Left renal pelvis (tissue), 4 donors: Measurements from ENCODE around the gene GRB10. TPM values are rescaled to one million over a fixed set of nuclear protein-coding genes. Genes with fewer than 3 reads are reported as not detected.

Source experiments
- DNase-seq, 4 donors: peaks; one replicate each; pipeline ENCODE4 v3.0.0-alpha.2; 2013; ENCODE audit warnings: low read depth in 4 of 4, low spot score in 3 of 4
- polyA plus RNA-seq, 4 donors: library from polyadenylated mRNA; unstranded; fragments of 120-200 nt; gene quantifications; one replicate each; pipeline ENCODE4 v1.2.1, GENCODE V29; 2013; ENCODE audit not compliant: insufficient read length in 4 of 4

GRB10 gene
- polyA plus RNA-seq, 4 donors: 13.6 to 43.4 (median 31.6) TPM

- no peak for DNase-seq
Observed at GRCh38 chr7:50621973-50622490, 160.7 kb downstream of the GRB10 start.

- no peak for DNase-seq
Observed at GRCh38 chr7:50621206-50621605, 161.5 kb downstream of the GRB10 start.

DNA sequence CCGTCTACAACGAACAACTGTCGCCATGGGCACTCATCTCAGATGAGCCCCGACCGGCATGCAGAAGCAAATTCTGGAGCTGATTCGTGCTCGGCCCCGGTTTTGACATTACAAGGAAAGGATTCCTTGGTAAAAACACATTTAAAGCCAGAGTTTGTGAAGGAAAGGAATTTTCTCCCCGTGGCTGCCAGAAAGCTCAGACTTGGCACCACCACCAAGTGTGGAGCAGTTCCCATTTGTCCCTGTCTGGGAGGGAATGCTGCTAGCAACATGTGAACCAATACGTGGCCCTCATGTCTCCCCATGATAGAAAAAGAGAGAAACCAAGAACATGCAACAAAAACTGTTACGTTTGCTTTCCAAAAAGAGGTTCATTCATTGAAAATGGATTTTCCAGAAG lies 162.3 kb downstream of the GRB10 start:
- DNase-seq: no peak

- DNase-seq: no peak
Observed at GRCh38 chr7:50619684-50620083, 163.0 kb downstream of the GRB10 start.

DNA sequence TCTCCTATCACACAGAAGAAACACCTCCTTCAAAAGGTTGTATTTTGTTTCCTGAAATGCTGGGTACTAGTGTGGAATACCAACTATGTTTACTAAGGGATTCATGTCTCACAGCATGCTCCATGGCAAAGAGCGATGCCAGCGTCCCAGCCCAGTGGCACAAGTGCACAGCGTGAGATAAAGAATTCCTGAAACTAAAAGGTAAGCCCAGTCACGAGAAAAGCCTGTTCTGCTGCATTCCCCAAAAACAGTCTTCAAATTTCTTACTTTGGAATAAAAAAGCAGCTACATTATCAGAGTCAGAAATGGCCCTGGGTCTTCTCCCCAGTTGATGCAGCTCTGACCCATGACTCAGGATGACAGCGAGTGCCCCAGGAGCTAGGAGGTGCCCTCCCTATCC lies 164.4 kb downstream of the GRB10 start:
- DNase-seq: no peak

- no peak for DNase-seq
Observed at GRCh38 chr7:50615519-50616080, 167.1 kb downstream of the GRB10 start.

DNA sequence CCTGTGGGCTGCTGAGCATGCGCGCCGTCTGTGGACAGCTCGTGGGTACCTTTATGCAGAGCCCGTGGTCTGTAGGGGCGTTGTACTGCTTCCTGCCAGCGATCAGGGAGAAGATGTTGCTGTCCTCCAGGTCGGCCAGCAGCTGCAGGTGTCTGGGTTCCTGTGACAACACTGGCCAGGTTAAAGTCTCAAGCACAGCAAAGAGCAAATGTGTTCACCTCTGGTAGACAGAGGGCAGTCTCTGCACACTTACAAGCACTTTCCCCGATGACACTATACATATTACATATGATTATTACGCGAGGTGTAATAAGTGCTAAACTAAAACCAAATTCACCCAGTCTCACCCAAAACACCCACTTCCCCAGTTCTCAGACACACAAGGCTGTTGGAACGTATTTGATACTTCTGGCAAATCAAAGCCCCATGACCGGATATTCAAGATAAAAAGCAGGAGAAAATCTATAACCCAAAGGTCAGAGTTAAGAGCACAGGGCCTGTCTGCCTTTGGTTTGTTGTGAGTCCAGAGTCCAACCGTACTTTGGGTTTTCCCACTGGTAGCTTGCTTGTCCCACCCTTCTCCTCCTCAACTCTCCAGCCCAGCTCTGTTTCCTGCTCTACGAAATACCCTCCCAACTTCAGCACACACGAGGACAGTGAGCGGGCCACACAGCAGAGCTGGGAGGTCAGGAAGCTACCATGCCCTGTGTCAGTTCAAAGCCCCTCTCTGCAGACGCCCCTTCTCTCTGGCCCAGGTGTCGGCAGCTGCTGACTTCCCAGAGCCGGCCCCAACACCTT lies 167.8 kb downstream of the GRB10 start:
- DNase-seq: no peak

DNA sequence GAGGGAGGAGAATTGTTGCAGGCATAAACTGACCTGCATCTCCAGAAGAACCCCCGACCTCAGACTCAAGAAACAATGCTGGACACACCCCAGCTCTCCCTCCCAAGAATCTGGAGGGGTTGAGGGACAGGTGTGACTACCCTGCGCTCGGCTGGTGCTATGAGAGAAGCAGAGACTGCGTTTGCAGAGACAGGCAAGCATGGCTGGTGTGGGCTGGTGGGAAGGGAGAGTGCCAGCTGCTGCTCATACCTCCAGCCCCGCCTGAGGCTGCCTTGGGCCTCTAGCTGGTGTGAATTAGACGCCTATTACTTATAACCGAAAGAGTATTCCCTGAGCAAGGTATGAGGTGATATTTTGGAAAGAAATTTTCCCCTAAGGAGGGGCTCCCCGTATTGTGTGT lies 169.2 kb downstream of the GRB10 start:
- DNase-seq: no peak

GRCh38 chr7:50612704-50613103 lies 170.0 kb downstream of the GRB10 start:
- no peak for DNase-seq

DNA sequence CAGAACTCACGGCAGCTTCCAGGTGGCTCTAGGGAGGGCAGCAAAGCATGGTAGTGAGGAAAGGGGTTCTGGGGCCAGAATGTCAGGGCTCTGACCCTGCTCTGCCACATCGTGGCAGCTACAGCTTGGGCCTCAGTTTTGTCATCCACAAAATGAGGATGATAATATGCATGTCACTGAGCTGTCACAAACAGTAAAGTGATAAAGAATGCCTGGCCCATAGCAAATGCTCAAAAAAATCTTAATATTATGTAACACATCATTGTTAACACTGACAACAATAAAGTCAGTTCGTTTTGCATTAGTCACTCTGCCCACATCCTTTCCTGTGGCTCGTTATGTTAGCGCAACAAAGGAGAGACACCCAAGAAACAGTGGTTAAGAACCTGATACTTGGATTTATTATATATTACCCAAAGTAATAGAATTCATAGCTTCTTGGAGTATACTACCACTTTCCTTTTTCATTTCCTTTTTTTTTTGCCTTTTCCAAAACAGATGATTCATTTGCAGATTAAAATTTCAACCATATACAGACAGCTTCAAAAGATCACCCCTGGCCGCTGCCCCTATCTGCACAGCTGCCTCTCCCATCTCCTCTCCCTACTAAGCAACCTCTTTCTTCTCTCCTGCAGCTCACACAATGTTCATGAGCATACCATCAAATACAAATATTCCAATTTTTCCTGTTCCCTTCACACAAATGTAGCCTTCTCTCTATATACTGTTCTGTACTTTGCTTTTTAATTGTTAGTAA lies 172.0 kb downstream of the GRB10 start:
- DNase-seq: no peak

DNA sequence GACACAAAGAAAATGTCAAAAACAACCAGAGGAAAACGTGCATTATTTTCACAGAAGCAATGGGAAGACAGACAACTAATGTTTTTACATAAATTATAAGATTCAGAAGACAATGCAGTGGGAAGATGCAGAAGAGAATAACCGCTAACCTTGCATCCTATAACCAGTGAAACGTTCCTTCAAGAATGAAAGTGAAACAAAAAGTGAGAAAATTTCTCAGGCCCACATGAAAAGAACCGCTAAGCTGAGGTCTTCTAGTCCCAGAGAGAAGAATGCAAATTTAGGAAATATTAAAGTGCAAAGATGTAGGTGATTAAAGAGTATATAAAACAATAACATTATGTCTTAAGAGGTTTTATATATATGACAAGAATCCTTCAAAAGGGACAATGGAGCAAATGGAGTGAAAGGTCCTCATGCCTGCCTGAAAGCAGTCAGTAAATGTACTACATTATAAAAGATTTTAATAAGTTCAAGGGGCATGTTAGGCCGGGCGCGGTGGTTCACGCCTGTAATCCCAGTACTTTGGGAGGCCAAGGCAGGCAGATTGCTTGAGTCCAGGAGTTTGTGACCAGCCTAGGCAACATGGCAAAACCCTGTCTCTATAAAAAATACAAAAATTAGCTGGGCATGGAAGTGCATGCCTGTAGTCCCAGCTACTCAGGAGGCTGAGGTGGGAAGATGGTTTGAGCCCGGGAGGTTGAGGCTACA lies 174.3 kb downstream of the GRB10 start:
- no peak for DNase-seq

DNA sequence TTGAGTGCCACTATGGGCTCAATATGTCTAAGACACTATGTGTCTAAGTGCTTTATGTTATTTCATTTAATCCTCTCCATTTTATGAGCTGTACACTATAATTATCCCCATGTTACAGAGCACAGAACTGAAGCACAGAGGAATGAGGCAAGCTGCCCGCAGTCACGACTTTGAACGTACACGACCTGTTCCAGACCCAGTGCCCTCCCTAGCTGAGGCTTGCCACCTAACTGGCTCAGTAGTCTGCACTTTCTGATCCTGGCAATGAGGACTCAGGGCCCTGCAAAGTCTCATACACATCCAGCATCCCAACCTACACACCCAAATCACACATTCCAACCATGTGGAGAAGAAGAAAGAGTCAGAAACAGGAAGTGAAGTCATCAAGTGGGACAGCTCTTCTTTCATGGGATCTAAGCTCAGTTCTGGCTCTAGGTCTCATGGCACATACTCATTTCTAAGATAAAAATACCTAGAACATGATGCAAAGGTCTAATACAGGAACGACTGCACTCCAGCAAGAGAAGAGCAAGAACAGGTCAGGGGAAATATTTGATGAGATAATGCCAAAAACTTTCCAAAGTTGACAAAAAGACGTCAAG lies 175.1 kb downstream of the GRB10 start:
- no peak for DNase-seq

GRCh38 chr7:50605059-50605458 lies 177.6 kb downstream of the GRB10 start:
- no peak for DNase-seq

DNA sequence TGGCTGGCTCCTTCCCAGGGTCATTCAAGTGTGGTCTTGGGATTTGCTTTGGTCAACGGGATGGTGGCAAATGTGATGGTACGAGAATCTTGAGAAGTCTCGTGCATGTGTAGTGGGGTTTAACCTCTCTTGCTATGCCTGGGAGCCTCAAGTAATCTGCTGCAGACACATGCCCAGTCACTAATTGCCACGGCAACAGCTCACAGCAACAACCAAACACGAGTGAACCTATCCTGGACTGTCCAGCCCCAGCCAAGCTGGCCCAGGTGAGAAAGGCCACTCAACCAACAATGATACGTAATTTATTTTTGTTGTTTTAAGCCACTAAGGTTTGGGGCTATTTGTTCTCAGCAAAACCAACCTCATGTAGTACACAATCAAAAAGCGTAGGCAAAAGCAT lies 179.4 kb downstream of the GRB10 start:
- no peak for DNase-seq

DNA sequence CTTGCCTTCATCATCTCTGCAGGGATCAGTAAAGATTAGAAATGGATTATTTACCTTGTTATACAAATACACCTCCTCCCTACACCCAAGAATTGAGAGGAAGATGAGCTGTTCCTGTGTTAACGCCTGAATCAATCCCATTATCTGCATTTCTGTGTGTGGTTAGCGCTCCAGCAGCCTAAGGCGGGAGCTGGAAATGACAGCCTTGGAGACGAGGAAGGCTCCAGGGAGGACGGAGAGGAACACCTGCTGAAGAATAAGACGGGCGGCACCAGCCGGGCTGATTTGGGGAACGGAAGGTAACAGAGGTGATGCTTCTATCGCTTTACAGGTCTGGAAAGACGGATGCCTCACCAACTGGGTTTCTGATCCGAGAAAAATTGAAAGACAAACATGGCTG lies 183.3 kb downstream of the GRB10 start:
- no peak for DNase-seq

DNA sequence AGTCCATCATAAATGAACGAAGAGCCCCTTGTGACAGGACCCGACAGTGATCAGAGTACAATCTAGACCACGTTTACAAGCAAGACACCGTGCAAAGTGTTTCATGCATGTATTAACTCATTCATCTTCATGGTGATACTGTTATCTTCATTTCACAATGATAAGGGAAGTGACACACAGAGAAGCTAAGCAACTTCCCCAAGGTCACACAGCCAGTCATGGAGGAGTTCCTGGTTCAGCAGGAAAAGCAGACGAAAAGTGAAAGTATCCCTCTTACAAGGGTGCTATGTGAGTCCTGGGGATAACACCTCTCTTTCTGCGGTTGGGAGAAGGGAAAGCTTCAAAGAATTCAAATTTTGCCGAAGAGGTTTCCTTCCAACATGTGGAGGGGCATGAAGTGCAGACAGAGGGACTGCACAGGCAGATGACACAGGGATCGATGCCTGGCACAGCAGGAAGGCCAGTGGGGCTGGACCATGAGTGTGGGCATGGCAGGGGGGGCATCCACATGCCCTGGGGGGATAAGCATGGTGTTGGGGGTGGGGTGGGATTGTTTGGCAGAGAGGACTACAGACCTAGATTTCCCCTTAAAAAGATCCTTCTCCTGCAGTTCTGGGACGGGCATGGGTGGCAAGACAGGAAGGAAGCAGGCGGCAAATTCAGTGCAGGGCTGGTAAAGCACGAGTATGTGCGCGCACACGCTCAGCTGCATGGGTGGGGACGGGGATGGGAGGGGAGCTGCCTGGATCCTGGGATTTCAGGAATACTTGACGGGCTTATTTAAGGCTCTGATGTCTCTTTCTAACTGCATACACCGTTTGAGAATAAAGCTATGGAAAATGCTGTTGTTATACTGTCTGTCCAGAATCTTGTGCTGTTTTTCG lies 184.0 kb downstream of the GRB10 start:
- no peak for DNase-seq

- no peak for DNase-seq
Observed at GRCh38 chr7:50596484-50596883, 186.2 kb downstream of the GRB10 start.

DNA sequence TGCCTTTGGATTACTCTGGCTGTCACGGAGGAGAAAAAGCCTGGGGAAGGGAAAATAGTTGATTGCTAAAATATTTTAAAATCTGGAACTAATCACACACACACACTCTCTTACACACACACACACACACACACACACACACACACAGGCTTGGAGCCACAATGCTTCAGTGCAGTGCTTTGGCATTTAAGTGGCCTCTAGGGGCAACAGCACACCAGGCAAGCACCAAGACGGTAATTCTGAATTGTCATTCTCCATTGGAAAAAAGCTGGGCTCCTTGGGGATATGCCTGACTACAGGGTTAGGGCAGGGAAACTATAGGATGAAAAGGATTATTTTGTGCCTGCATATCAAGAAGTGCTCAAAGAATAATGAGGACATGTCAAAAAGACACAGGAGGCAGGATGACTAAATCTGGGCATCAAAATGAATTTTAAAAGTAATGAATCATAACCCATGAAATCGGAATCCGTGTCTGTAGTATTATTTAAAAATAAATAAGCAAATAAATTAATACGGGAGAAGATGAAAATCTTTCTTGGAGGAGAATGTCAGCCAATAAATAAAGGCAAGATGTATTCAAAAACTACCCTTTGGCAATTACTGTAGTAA lies 187.1 kb downstream of the GRB10 start:
- DNase-seq: no peak
